B cell (primary cell): ENCODE results near the gene ARHGAP1.

ENCODE experiments used
- EZH2 ChIP-seq: IDR thresholded peaks from 2 replicates; pipeline ENCODE4 v1.6.1; 2012; ENCODE audit warnings: borderline replicate concordance, low read depth, mild to moderate bottlenecking, moderate library complexity, low read length; ENCODE audit not compliant: insufficient read depth, poor library complexity, severe bottlenecking
- TF ChIP-seq, protein P1 (sequence below): fragments of 200-600 bp; IDR thresholded peaks from one replicate; pipeline ENCODE4 v1.8.0; 2022; ENCODE audit warnings: antibody characterized with exemption, mild to moderate bottlenecking

DNA sequence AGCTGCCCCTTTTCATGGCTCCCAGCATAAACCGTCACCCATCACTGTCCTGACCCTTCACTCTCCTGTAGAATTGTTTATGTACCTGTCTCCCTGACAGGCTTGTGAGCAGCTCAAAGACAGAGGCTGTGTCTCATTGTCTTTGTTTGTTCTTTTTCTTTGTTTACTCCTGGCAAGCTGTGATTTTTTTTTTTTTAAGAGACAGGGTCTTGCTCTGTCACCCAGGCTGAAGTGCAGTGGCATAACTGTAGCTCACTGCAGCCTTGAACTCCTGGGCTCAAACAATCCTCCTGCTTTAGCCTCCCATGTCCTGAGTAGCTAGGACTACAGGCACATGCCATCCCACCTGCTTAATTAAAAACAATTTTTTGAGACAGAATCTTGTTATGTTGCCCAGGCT lies 9.7 kb downstream of the ARHGAP1 start:
- TF ChIP-seq, protein P1, sequence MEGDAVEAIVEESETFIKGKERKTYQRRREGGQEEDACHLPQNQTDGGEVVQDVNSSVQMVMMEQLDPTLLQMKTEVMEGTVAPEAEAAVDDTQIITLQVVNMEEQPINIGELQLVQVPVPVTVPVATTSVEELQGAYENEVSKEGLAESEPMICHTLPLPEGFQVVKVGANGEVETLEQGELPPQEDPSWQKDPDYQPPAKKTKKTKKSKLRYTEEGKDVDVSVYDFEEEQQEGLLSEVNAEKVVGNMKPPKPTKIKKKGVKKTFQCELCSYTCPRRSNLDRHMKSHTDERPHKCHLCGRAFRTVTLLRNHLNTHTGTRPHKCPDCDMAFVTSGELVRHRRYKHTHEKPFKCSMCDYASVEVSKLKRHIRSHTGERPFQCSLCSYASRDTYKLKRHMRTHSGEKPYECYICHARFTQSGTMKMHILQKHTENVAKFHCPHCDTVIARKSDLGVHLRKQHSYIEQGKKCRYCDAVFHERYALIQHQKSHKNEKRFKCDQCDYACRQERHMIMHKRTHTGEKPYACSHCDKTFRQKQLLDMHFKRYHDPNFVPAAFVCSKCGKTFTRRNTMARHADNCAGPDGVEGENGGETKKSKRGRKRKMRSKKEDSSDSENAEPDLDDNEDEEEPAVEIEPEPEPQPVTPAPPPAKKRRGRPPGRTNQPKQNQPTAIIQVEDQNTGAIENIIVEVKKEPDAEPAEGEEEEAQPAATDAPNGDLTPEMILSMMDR, result no peak
- TF ChIP-seq EZH2, result no peak
